Raji (cell line): Measurements from ENCODE around the gene RXFP1.

Source experiments
- POLR2A ChIP-seq: IDR thresholded peaks from 2 replicates; pipeline ENCODE4 v1.6.1; 2011; ENCODE audit warnings: low read depth, low read length, control low read depth; ENCODE audit not compliant: insufficient read depth

RXFP1 gene

DNA sequence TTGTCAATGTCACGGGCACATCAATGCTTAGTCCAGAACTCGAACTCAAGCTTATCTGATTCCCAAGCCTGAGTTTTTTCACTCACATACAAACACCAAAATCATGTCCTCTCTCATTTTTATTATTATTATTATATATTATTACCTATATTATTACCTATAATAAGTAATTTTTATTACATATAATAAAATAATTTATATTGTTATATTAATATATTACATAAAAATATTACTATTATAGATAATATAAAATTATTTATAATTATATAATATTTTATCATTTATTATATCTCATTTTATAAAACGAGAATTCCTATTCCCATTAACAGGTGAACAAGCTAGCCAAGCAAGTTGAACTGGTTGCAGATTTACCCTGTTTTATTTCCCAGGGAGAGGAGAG lies 13.0 kb downstream of the RXFP1 start:
- TF ChIP-seq POLR2A = no peak

DNA sequence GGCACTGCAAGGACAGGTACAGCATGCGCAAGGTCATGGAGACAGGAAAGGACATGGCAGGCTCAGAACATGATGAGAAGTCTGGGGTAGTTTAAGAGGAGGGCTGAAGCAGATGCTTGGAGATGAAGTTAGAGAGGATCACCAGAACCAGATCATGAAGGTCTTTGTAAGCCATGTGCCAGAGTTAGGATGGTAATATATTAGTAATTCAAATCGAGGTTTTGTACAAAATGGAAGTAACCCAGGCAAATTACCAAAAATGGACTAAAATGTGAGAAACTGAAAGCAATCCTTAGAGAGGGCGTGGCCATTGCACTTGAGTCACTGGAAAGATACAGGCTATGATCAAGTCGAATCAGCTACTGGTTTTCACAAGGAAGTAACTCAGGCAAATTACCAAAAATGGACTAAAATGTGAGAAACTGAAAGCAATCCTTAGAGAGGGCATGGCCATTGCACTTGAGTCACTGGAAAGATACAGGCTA lies 13.5 kb downstream of the RXFP1 start:
- no peak for TF ChIP-seq POLR2A

DNA sequence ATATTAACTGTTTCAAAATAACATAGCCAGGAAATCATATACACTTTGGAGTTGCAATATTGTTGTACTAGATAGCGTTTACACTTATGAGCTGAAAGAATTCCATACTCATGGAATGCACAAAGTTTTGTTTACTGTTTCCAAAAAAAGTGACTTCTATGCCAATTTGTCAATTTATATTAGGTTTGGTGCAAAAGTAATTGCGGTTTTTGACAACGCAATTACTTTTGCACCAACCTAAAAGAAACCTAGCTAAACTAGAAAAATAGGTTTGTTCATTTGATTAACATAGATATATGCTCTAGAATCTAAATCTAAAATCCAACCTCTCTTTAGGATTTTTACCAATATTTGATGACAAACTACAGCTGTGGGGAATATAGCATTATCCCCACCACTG lies 15.2 kb downstream of the RXFP1 start:
- no peak for TF ChIP-seq POLR2A

DNA sequence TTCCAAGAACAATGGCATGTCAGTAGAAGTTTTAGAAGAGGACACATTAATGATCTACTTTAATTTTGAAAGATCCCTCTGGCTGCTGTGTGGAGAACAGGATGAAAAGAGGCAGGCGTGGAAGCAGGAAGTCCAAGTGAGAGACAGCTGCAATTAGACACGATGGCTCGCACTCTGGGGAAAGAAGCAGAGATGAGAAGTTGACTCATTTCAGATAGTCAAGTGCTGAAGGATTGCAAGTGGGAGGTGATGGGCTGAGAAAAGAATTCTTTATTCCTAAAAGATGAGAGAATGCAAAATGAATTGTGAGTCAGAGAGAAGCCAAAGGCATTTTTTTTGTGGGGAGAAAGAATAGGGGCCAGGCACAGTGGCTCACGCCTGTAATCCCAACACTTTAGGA lies 16.5 kb downstream of the RXFP1 start:
- TF ChIP-seq POLR2A = no peak

DNA sequence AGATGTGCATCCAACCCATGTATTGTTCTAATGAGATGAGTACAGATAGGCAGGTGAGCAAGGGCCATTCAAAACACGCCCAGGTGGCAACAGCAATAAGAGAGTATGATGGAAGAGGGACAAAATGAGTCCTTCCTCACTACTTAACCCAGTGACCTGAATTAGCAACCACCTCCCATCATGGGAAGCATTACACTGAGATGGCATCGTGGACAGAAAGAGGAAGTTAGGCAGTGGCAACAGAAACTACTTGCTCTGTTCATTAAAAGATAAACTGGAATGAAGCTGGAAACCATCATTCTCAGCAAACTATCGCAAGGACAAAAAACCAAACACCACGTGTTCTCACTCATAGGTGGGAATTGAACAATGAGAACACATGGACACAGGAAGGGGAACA lies 17.2 kb downstream of the RXFP1 start:
- no peak for TF ChIP-seq POLR2A

DNA sequence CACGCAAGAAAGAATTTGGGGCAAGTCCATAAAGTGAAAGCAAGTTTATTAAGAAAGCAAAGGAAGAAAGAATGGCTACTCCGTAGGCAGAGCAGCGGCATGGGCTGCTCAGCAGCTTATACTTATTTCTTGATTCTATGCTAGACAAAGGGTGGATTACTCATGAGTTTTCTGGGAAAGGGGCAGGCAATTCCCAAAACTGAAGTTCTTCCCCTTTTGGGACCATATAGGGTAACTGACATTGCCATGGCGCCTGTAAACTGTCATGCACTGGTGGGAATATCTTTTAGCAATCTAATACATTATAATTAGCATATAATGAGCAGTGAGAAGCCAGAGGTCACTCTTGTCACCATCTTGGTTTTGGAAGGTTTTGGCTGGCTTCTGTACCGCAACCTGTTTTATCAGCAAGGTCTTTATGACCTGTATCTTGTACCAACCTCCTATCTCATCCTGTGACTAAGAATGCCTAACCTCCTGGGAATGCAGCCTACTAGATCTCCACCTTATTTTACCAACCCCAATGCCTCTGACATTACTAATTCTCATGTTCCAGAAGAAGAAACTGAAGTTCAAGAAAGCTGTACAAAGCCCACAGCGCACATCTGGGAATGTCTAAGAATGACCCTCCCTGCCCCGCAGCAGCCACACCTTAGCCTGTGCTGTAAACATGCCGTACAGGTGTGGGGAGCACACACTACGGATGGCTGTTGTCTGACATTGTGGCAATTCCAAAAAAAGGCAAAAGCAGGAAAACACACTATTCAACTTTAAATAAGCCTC lies 18.6 kb downstream of the RXFP1 start:
- TF ChIP-seq POLR2A = no peak

DNA sequence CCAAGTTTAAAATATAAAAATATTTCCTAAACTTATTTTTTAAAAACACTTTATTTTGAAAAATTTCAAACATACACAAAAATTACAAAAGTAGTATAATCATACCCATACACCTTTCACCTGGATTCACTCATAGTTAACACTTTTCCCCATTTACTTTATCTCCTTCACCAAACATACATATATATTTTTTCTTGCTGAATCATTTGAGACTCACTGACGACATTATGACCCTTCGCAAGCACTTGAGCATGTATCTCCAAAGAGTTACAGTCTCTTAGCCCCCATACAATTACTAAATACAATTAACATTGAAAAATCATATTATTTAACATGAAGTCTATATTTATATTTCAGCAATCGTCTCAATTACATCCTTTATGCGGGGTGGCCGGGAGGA lies 19.8 kb downstream of the RXFP1 start:
- no peak for TF ChIP-seq POLR2A

DNA sequence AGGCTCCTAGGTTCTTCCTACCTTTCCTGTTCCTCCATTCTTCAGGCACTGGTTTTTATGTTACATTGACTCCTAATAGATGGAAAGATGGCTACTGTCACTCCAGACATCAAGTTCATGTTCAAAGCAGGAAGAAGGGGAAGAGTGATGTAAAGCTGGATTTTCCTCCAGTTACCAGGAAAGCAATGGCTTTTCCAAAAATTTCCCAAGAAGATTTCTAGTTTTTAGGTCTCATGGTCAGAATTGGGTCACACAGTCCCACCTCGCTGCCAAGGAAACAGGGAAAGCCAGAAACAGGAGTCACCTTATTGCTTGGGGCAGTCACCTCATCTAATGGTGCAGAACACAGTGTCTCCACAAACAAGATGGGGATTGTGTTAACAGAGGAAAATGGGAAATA lies 21.5 kb downstream of the RXFP1 start:
- TF ChIP-seq POLR2A = no peak

DNA sequence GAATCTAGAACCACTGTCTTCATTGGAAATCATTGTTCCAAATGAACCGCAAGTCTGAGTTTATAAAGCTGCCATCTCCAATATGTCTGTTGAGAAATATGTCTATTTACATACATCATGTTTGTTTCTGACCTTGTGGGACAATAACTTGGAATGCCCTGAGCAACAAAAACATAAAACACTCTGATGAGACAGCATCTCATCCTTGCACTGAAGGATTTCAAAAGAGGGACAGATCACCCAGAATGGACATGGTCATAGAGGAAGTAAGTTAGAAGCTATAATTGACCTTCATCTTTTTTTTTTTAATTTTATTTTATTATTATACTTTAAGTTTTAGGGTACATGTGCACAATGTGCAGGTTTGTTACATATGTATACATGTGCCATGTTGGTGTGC lies 22.5 kb downstream of the RXFP1 start:
- no peak for TF ChIP-seq POLR2A

DNA sequence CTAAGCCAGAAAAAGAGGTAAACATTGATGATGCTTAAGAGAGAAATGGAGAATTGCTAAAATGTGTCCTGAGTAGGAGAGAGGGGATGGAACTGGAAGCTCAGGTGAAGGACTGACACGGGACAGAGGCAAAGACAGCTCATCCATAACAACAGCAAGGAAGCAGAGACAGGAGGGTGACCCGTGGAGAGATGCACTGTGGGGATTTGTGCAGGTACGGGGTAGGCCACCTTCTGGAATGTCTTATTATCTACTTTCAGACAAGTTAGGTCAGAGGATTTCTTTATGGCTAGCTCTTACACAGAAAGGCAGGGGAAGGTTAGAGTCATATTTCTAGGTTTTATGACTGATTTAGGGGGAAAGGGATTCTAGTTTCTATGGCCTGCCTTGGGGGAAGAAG lies 31.7 kb downstream of the RXFP1 start:
- no peak for TF ChIP-seq POLR2A

DNA sequence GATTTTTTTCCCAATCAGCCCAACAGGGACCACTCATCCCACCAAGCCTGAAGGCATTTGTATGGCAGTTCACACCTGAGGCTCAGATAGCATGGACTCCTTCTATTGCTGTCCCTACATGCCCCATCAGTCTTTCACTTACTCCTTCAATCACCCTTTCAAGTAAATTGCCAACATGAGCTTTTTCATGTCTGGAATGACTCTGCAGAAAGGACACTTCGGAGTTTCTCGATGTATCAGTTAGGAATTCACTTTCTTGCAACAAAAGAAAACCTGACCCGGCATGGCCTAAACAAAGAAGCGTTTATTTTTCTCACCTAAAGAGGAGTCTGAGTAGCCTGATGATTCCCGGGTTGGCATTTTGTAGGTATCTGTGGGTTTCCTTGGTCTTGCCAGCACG lies 38.6 kb downstream of the RXFP1 start:
- no peak for TF ChIP-seq POLR2A

DNA sequence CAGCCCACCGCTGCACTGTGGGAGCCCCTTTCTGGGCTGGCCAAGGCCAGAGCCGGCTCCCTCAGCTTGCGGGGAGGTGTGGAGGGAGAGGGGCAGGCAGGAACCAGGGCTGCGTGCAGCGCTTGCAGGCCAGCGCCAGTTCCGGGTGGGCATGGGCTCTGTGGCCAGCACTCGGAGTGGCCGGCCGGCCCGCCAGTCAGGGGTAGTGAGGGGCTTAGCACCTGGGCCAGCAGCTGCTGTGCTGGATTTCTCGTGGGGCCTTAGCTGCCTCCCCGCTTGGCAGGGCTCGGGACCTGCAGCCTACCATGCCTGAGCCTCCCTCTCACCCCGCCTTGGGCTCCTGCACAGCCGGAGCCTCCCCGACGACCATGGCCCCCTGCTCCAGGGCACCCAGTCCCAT lies 45.2 kb downstream of the RXFP1 start:
- TF ChIP-seq POLR2A = no peak

DNA sequence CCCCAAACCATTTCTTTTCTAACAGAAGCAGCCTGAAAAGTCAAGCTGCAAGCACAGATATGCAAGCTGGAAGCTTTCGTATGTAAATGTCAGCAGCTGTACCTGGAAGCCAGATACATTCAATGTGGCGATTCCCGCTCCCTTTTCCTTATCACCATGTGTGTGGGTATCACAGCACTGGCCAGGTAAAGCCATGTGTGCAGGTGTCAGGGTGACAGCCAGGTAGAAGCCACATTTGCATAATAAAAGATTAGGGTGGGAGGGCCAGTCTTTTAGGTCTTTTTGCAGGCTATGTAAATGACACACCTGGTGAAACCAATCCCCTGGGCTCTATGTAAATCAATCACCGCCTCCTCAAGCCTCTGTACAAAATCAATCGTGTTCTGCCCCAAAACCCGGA lies 50.1 kb downstream of the RXFP1 start:
- TF ChIP-seq POLR2A = no peak

DNA sequence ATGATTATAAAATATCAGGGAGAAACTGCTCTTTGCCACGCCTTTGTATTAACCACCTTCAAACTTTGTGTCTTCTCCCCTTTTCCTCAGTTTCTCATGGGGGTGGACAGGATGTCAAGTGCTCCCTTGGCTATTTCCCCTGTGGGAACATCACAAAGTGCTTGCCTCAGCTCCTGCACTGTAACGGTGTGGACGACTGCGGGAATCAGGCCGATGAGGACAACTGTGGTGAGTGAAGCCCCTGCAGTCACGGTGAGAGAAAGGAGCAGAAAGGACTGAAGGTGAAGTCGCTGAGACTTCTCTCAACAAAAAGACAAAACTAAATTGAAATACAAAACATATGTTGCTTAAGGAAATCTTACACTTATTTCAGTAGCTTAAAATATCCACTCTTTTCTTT lies 50.9 kb downstream of the RXFP1 start:
- no peak for TF ChIP-seq POLR2A

DNA sequence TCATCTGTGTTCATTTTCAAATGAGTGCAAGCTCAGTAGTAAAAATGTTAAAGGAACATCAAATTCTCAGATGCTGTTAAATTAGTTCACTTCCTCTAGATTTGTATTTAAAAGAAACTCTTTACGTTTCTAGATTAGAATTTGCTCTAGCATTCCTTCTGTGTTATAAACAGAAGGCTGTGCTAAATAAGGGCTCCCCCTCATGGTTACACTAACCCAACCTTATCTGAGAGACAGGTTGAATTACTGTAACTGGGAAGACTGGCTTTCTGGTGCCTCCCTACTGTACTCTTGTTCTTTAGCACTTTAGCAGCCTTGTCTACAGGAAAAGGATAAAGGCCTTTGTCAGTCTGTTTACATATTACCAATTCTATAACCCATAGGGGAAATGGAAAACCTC lies 56.8 kb downstream of the RXFP1 start:
- TF ChIP-seq POLR2A = no peak

DNA sequence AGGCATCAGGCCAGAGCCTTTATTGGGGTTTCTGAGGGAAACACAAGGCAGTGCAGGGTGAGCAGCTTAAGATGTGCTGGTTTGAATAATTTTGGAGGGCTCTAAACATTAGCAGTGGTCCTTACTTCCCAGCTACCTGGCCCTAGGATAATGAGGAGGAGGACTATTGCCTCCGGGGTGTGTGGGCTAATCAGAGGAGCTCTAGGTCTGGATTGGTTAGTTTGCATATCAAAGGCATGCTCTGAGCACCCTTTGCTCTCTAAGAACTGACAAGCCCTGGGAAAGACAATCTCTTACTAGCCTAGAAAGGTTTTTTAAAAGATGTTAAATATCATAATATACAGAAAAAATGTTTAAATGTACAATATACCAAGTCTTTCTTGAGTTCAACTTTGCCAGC lies 58.4 kb downstream of the RXFP1 start:
- TF ChIP-seq POLR2A = no peak

DNA sequence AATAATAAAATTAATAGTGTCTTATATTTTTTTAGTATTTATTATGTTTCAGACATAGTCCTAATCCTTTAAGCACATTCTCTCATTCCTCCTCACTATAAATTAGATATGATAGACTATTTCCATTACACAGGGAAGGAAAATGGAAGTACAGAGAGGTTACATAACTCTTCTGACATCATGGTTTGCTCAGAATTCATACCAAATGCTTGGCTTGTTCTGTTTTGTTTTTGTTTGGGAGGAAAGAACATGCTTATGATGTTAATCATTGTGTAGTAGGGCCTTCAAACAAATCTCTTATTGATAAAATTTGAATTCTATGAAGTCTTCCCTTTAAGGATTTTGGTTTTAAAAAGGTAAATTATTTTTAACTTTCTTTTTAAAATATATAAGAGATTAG lies 59.5 kb downstream of the RXFP1 start:
- TF ChIP-seq POLR2A = no peak
